ENCODE data around the gene ENOX1. TPM values are rescaled to one million over a fixed set of nuclear protein-coding genes. Genes with fewer than 3 reads are reported as not detected.

Gene ENOX1
- total RNA-seq, 2 donors from 2014 or later, result 0.78 to 4.3 TPM

GRCh38 chr13:43650882-43651281 lies 135.9 kb downstream of the ENOX1 start:
- no peak for TF ChIP-seq CTCF (IDR thresholded peaks at IDR 0.05)
- TF ChIP-seq POLR2A (IDR thresholded peaks at IDR 0.05), result no peak
- Histone ChIP-seq H3K27me3 (no peaks in the 10 kb centered on the region), H3K4me1 (no peaks in the 10 kb centered on the region), H3K36me3 (replicated peaks in 1 of 2; ENCODE audit: insufficient read depth in 1 of 2, low read depth in 2 of 2) (no peaks in the 10 kb centered on the region), H3K4me3 (no peak overlapping the region), H3K9me3 (no peaks in the 10 kb centered on the region), H3K27ac (no peak overlapping the region)
- intact Hi-C loops (cut with DNase I), result no loop called here
- WGBS, 2 donors, result 66 to 78% methylated on average over 4 of the region's 4 CpGs
- ATAC-seq (no peak), DNase-seq (no peak)

- no peak overlapping the region for H3K27ac ChIP-seq
- H3K4me1 ChIP-seq, result no peaks in the 10 kb centered on the region
- TF ChIP-seq CTCF (IDR thresholded peaks at IDR 0.05) (no peak), POLR2A (IDR thresholded peaks at IDR 0.05) (no peak)
- no peak overlapping the region for H3K4me3 ChIP-seq
- no peaks in the 10 kb centered on the region for H3K9me3 ChIP-seq
- intact Hi-C loops (cut with DNase I), result no loop called here
- ATAC-seq, result no peak
- H3K36me3 ChIP-seq (replicated peaks in 1 of 2; ENCODE audit: insufficient read depth in 1 of 2, low read depth in 2 of 2), result no peaks in the 10 kb centered on the region
- H3K27me3 ChIP-seq, result no peaks in the 10 kb centered on the region
- no peak for DNase-seq
- 62 to 68% methylated on average over 5 of the region's 5 CpGs for WGBS, 2 donors
Measured at GRCh38 chr13:43648733-43649132, 138.0 kb downstream of the ENOX1 start.

- H3K27ac ChIP-seq, result no peak overlapping the region
- no peaks in the 10 kb centered on the region for H3K9me3 ChIP-seq
- TF ChIP-seq CTCF (IDR thresholded peaks at IDR 0.05) (no peak), POLR2A (IDR thresholded peaks at IDR 0.05) (no peak)
- no peak for DNase-seq
- no peaks in the 10 kb centered on the region for H3K36me3 ChIP-seq (replicated peaks in 1 of 2; ENCODE audit: insufficient read depth in 1 of 2, low read depth in 2 of 2)
- WGBS, 2 donors, result 28 to 33% methylated on average over 2 of the region's 2 CpGs
- no peaks in the 10 kb centered on the region for H3K27me3 ChIP-seq
- H3K4me1 ChIP-seq, result no peaks in the 10 kb centered on the region
- no peak overlapping the region for H3K4me3 ChIP-seq
- no peak for ATAC-seq
- intact Hi-C loops (cut with DNase I), result no loop called here
Measured at GRCh38 chr13:43647471-43647870, 139.3 kb downstream of the ENOX1 start.

GRCh38 chr13:43640476-43640875 lies 146.3 kb downstream of the ENOX1 start:
- WGBS, 2 donors, result 86 to 97% methylated on average over 1 of the region's 1 CpG

More at GRCh38 chr13:43640476-43640875, 146.3 kb downstream of the ENOX1 start:
- no peak for TF ChIP-seq CTCF (IDR thresholded peaks at IDR 0.05)
- TF ChIP-seq POLR2A (IDR thresholded peaks at IDR 0.05), result no peak
- no peak for ATAC-seq
- Histone ChIP-seq H3K27me3 (no peaks in the 10 kb centered on the region), H3K36me3 (replicated peaks in 1 of 2; ENCODE audit: insufficient read depth in 1 of 2, low read depth in 2 of 2) (no peaks in the 10 kb centered on the region), H3K27ac (no peak overlapping the region), H3K9me3 (no peaks in the 10 kb centered on the region), H3K4me1 (no peaks in the 10 kb centered on the region), H3K4me3 (no peak overlapping the region)
- no peak for DNase-seq
- intact Hi-C loops (cut with DNase I), result no loop called here
